Hematopoietic multipotent progenitor cell treated with erythropoietin and hydrocortisone succinate and interleukin-3 and kit ligand, for 4 days (in vitro differentiated cells): Measurements from ENCODE around the gene LAMA2.

Experiments
- DNase-seq: peaks from one replicate; pipeline ENCODE4 v3.0.0-alpha.2; 2015

The LAMA2 gene

GRCh38 chr6:129329678-129330077, 446.7 kb downstream of the LAMA2 start:
- no peak for DNase-seq

- DNase-seq = no peak
Observed at GRCh38 chr6:129331450-129332138, 448.7 kb downstream of the LAMA2 start.

GRCh38 chr6:129335792-129336191, 452.9 kb downstream of the LAMA2 start:
- DNase-seq = no peak

- no peak for DNase-seq
Observed at GRCh38 chr6:129338683-129339082, 455.7 kb downstream of the LAMA2 start.

- no peak for DNase-seq
Observed at GRCh38 chr6:129340983-129341382, 458.0 kb downstream of the LAMA2 start.

- DNase-seq = no peak
Observed at GRCh38 chr6:129342243-129342642, 459.3 kb downstream of the LAMA2 start.

GRCh38 chr6:129342796-129343195, 459.9 kb downstream of the LAMA2 start:
- DNase-seq = no peak

- no peak for DNase-seq
Observed at GRCh38 chr6:129344379-129344778, 461.4 kb downstream of the LAMA2 start.

GRCh38 chr6:129345890-129346289, 463.0 kb downstream of the LAMA2 start:
- DNase-seq = no peak

GRCh38 chr6:129346964-129347363, 464.0 kb downstream of the LAMA2 start:
- DNase-seq = no peak

GRCh38 chr6:129350278-129350677, 467.3 kb downstream of the LAMA2 start:
- no peak for DNase-seq

- no peak for DNase-seq
Observed at GRCh38 chr6:129351807-129352206, 468.9 kb downstream of the LAMA2 start.

GRCh38 chr6:129353067-129353466, 470.1 kb downstream of the LAMA2 start:
- no peak for DNase-seq

GRCh38 chr6:129356129-129356528, 473.2 kb downstream of the LAMA2 start:
- no peak for DNase-seq

- DNase-seq = no peak
Observed at GRCh38 chr6:129359811-129360681, 477.1 kb downstream of the LAMA2 start.

- DNase-seq = no peak
Observed at GRCh38 chr6:129360682-129360955, 477.7 kb downstream of the LAMA2 start.

- no peak for DNase-seq
Observed at GRCh38 chr6:129364037-129364436, 481.1 kb downstream of the LAMA2 start.

- DNase-seq = no peak
Observed at GRCh38 chr6:129364767-129365166, 481.8 kb downstream of the LAMA2 start.

- DNase-seq = no peak
Observed at GRCh38 chr6:129368076-129368475, 485.1 kb downstream of the LAMA2 start.

- no peak for DNase-seq
Observed at GRCh38 chr6:129368970-129369369, 486.0 kb downstream of the LAMA2 start.

- no peak for DNase-seq
Observed at GRCh38 chr6:129369737-129370136, 486.8 kb downstream of the LAMA2 start.

GRCh38 chr6:129370268-129370916, 487.5 kb downstream of the LAMA2 start:
- peak; percentile 62 for DNase-seq

- DNase-seq = no peak
Observed at GRCh38 chr6:129381885-129382284, 498.9 kb downstream of the LAMA2 start.

- no peak for DNase-seq
Observed at GRCh38 chr6:129382916-129383315, 500.0 kb downstream of the LAMA2 start.
